PC-9 (cell line): ENCODE measurements around the gene SPINK9. TPM values are rescaled to one million over a fixed set of nuclear protein-coding genes. Genes with fewer than 3 reads are reported as not detected.

Source experiments
- BruUV-seq: library from RNA; stranded (reverse); fragments of 400-500 nt; replicated peaks from 2 replicates; lab custom pipeline; 2021; lab: Mats Ljungman, UMichigan
- CTCF ChIA-PET: fragments of 300-600 bp; sonication (Branson Sonifier 250); formaldehyde crosslinking; loops from one replicate; lab custom pipeline; 2022; ENCODE audit warnings: antibody characterized with exemption; lab: Charles Lee
- POLR2A ChIA-PET: fragments of 300-600 bp; sonication (Branson Sonifier 250); formaldehyde crosslinking; loops from one replicate; lab custom pipeline; 2022; ENCODE audit warnings: antibody characterized with exemption; ENCODE audit not compliant: unreplicated experiment; lab: Charles Lee
- DNase-seq, 2 experiments: peaks; one replicate each; pipeline versions ENCODE4 v3.0.0 to v3.0.0-alpha.2; 2015 to 2022; ENCODE audit warnings: mixed read lengths in 1 of 2
- H2AFZ ChIP-seq: fragments of 200-600 bp; sonication (generic); 2 replicates; pipeline ENCODE4 v1.8.1; 2017; ENCODE audit warnings: antibody characterized with exemption
- H3F3A ChIP-seq: fragments of 200-600 bp; sonication (generic); 2 replicates; pipeline ENCODE4 v1.8.1; 2017; ENCODE audit warnings: antibody characterized with exemption, mild to moderate bottlenecking, low read depth; ENCODE audit not compliant: insufficient read depth
- H3K27ac ChIP-seq: fragments of 200-600 bp; sonication (generic); 2 replicates; pipeline ENCODE4 v1.6.1; 2016; ENCODE audit warnings: mixed run types
- H3K27me3 ChIP-seq: fragments of 200-600 bp; sonication (generic); 2 replicates; pipeline ENCODE4 v1.6.1; 2016; ENCODE audit warnings: low read depth, mixed run types; ENCODE audit not compliant: insufficient read depth
- H3K36me3 ChIP-seq: fragments of 200-600 bp; sonication (generic); 2 replicates; pipeline ENCODE4 v1.6.1; 2016; ENCODE audit warnings: low read depth, mixed run types
- H3K4me1 ChIP-seq: fragments of 200-600 bp; sonication (generic); replicated peaks from 2 replicates; pipeline ENCODE4 v1.6.1; 2016; ENCODE audit warnings: mixed run types; ENCODE audit not compliant: insufficient read depth
- H3K4me2 ChIP-seq: fragments of 200-600 bp; sonication (generic); 2 replicates; pipeline ENCODE4 v1.6.1; 2017; ENCODE audit warnings: mixed run types
- H3K4me3 ChIP-seq: fragments of 200-600 bp; sonication (generic); 2 replicates; pipeline ENCODE4 v1.6.1; 2016; ENCODE audit warnings: mixed run types
- H3K79me2 ChIP-seq: fragments of 200-600 bp; sonication (generic); 2 replicates; pipeline ENCODE4 v1.6.1; 2017; ENCODE audit warnings: low read depth, mixed run types
- H3K9me2 ChIP-seq: fragments of 200-600 bp; sonication (generic); 2 replicates; pipeline ENCODE4 v1.8.1; 2017; ENCODE audit warnings: mild to moderate bottlenecking; ENCODE audit not compliant: insufficient read depth
- H3K9me3 ChIP-seq: fragments of 200-600 bp; sonication (generic); 2 replicates; pipeline ENCODE4 v1.8.1; 2016; ENCODE audit warnings: low read depth; ENCODE audit not compliant: insufficient read depth
- H4K20me1 ChIP-seq: fragments of 200-600 bp; sonication (generic); 2 replicates; pipeline ENCODE4 v1.8.1; 2017; ENCODE audit not compliant: insufficient read depth
- CTCF ChIP-seq: fragments of 200-600 bp; sonication (generic); conservative IDR thresholded peaks from 2 replicates; pipeline ENCODE4 v1.6.1; 2017; ENCODE audit warnings: mixed run types, antibody characterized with exemption, mild to moderate bottlenecking, moderate library complexity
- EZH2 ChIP-seq: fragments of 200-600 bp; sonication (generic); IDR thresholded peaks from 2 replicates; pipeline ENCODE4 v1.8.0; 2017; ENCODE audit warnings: antibody characterized with exemption, low read depth
- intact Hi-C: fragments of 100-400 bp; cut with micrococcal nuclease; formaldehyde crosslinking; loops from one replicate; pipeline ENCODE4 v1.10.0; 2022; ENCODE audit not compliant: unreplicated experiment
- total RNA-seq: library from RNA; stranded (reverse); gene quantifications from 2 replicates; pipeline ENCODE4 v1.2.3, GENCODE V29; 2021

The SPINK9 gene
- total RNA-seq, 1 experiment from 2014 or later = not detected

DNA sequence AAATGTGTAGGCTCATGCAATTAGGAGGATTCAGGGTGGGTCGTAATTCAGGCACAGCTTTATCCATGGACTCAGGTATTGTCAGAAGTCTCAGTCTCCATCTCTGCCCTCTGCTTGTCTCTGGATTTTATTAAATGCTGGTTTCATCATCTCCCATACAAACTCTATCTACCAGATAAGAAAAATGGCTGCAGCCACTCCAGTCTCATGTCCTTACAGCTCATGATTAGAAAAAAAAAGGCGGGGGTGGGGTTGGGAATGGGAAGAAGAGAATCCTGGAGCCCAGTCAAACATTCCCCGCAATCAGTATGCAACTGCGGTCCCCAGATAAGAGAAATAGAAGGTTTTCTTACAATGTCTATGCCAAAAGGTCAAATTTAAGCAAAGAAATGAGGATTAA lies 40.8 kb downstream of the SPINK9 start:
- no peak overlapping the region for H3K4me2 ChIP-seq
- H3K27me3 ChIP-seq = no peaks in the 10 kb centered on the region
- H3K4me3 ChIP-seq = no peak overlapping the region
- intact Hi-C loops = loop anchor here (10.0 kb wide), 1 partner anchor 349 kb away; no protein-coding TSS in a partner anchor
- H3K9me3 ChIP-seq = no peaks in the 10 kb centered on the region
- no peaks in the 10 kb centered on the region for H3F3A ChIP-seq
- H3K79me2 ChIP-seq = no peaks in the 10 kb centered on the region
- ChIA-PET POLR2A (no interaction called here), CTCF (no interaction called here)
- DNase-seq = no peak
- H2AFZ ChIP-seq = no peak overlapping the region
- BruUV-seq = no TSS peak
- H3K9me2 ChIP-seq = no peaks in the 10 kb centered on the region
- H3K36me3 ChIP-seq = no peaks in the 10 kb centered on the region
- no peak overlapping the region for H3K27ac ChIP-seq
- TF ChIP-seq EZH2 (no peak), CTCF (no peak)
- H4K20me1 ChIP-seq = no peaks in the 10 kb centered on the region
- H3K4me1 ChIP-seq = no peaks in the 10 kb centered on the region

- H4K20me1 ChIP-seq = no peaks in the 10 kb centered on the region
- H3K27ac ChIP-seq = no peak overlapping the region
- no peaks in the 10 kb centered on the region for H3K27me3 ChIP-seq
- no peak overlapping the region for H3K4me3 ChIP-seq
- BruUV-seq = no TSS peak
- no peak overlapping the region for H3K4me2 ChIP-seq
- H3K9me3 ChIP-seq = no peaks in the 10 kb centered on the region
- ChIA-PET POLR2A (no interaction called here), CTCF (no interaction called here)
- 0 out of 2 replicates have a peak, but pooled peaks cover 14% of the 10 kb centered on the region for H3K79me2 ChIP-seq
- H2AFZ ChIP-seq = no peak overlapping the region
- DNase-seq = no peak
- intact Hi-C loops = loop anchor here (10.0 kb wide), 1 partner anchor 346 kb away; no protein-coding TSS in a partner anchor
- H3K4me1 ChIP-seq = peaks cover 15% of the 10 kb centered on the region
- no peaks in the 10 kb centered on the region for H3K9me2 ChIP-seq
- no peaks in the 10 kb centered on the region for H3F3A ChIP-seq
- H3K36me3 ChIP-seq = no peaks in the 10 kb centered on the region
- no peak for TF ChIP-seq EZH2
- TF ChIP-seq CTCF = no peak
Measured at GRCh38 chr5:148378670-148379069, 43.3 kb downstream of the SPINK9 start.

DNA sequence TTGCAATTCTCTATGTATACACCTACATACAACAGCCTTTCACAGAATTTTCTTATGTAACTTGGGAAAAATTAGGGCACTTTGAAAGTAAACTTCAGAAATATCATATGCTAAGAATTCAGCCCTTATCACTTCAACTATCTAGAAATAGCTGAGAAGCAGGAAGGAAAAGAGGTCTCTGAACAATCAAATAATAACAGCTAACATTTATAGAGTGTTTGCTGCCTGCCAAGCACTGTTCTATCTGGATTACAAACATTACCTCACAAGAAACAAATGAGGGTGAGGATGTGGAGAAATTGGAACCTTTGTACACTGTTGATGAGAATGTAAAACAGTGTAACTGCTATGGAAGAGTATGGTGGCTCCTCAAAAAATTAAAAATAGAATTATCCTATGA lies 44.0 kb downstream of the SPINK9 start:
- Histone ChIP-seq H3K9me3 (no peaks in the 10 kb centered on the region), H3K27me3 (no peaks in the 10 kb centered on the region), H2AFZ (no peak overlapping the region), H3K4me1 (peaks cover 15% of the 10 kb centered on the region), H3F3A (no peaks in the 10 kb centered on the region), H3K27ac (no peak overlapping the region), H3K79me2 (peaks cover 19% of the 10 kb centered on the region), H4K20me1 (no peaks in the 10 kb centered on the region), H3K9me2 (no peaks in the 10 kb centered on the region), H3K4me2 (no peak overlapping the region), H3K36me3 (no peaks in the 10 kb centered on the region), H3K4me3 (no peak overlapping the region)
- ChIA-PET CTCF (no interaction called here), POLR2A (no interaction called here)
- no TSS peak for BruUV-seq
- intact Hi-C loops = loop anchor here (10.0 kb wide), 1 partner anchor 345 kb away; no protein-coding TSS in a partner anchor
- no peak for DNase-seq
- TF ChIP-seq EZH2 = no peak
- TF ChIP-seq CTCF = no peak
